ENCODE measurements around the gene IBSP.

Gene IBSP

DNA sequence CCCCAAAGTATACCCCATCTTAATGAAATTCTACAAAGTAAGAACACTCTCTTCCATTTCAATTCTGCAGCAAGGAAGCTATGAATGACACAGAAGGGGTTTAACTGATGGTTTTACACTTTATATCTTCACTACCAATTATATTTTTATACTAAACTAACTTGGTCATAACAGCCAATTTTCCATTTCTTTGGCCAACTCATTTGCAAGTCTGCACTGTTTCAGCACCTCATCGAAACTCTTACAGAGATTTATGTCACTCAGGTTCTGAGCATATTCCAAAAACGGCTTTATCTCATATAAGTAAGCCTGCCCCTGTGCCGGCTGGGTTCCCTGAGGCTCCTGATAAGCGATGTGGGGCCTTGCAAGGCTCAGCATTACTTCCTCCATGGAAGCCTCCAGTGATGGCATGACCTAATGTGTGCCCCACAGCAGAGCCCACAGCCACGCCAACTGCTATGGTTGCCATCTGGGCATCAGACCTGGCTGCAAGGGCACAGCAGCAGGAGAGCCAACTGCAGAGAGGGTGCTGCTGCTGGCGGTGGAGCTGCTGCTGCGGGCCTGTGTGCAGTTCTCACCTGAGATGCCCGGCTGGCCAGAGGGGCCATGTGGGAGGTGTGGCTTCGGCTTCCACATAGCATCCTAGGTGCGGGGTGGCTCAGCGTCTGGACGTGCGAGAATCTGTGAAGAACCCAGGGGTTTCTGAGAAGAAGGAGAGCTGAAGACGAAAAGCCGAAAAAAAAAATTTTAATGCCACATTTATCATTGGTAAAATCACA, 13.4 kb upstream of the IBSP start:
- FAIRE-seq: no peak
- TF ChIP-seq CTCF (IDR thresholded peaks at IDR 0.05; ENCODE audit: insufficient read depth, missing control alignments): no peak

GRCh38 chr4:87802858-87803257, 3.5 kb downstream of the IBSP start:
- TF ChIP-seq CTCF (IDR thresholded peaks at IDR 0.05; ENCODE audit: insufficient read depth, missing control alignments): no peak
- FAIRE-seq (no peak), DNase-seq (ENCODE audit: insufficient read length, low spot score) (no peak)

More for the DNA sequence above, 13.4 kb upstream of the IBSP start:
- no peak for DNase-seq (ENCODE audit: insufficient read length, low spot score)

- no peak for FAIRE-seq
- DNase-seq (ENCODE audit: insufficient read length, low spot score): no peak
- no peak for TF ChIP-seq CTCF (IDR thresholded peaks at IDR 0.05; ENCODE audit: insufficient read depth, missing control alignments)
These were observed 4.1 kb downstream of the IBSP start for GRCh38 chr4:87803421-87803820.

GRCh38 chr4:87804871-87805270, 5.5 kb downstream of the IBSP start:
- no peak for TF ChIP-seq CTCF (IDR thresholded peaks at IDR 0.05; ENCODE audit: insufficient read depth, missing control alignments)
- FAIRE-seq (no peak), DNase-seq (ENCODE audit: insufficient read length, low spot score) (no peak)

- no peak for DNase-seq (ENCODE audit: insufficient read length, low spot score)
- no peak for TF ChIP-seq CTCF (IDR thresholded peaks at IDR 0.05; ENCODE audit: insufficient read depth, missing control alignments)
- FAIRE-seq: no peak
These were observed 6.6 kb downstream of the IBSP start for GRCh38 chr4:87805971-87806370.

DNA sequence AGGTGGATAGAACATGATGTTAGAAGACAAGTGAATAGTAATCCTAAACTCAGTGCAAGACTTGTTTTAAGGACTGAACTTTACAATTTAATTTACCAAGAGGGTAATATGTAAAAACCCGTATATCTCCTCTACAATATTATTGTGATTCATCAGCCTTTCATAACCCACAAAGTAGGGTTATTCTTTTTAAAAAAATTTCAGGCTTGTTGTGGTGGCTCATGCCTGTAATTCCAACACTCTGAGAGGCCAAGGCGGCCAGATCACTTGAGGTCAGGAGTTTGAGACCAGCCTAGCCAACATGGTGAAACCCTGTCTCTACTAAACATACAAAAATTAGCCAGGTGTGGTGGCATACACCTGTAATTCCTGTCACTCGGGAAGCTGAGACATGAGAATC, 7.2 kb downstream of the IBSP start:
- FAIRE-seq: no peak
- no peak for DNase-seq (ENCODE audit: insufficient read length, low spot score)
- no peak for TF ChIP-seq CTCF (IDR thresholded peaks at IDR 0.05; ENCODE audit: insufficient read depth, missing control alignments)

- FAIRE-seq: no peak
- no peak for DNase-seq (ENCODE audit: insufficient read length, low spot score)
- no peak for TF ChIP-seq CTCF (IDR thresholded peaks at IDR 0.05; ENCODE audit: insufficient read depth, missing control alignments)
These were observed 8.0 kb downstream of the IBSP start for GRCh38 chr4:87807402-87807801.
